Measurements from ENCODE around the gene KIF26A. TPM values are rescaled to one million over a fixed set of nuclear protein-coding genes. Genes with fewer than 3 reads are reported as not detected.

The KIF26A gene
- total RNA-seq, 2 experiments from 2014 or later: 0.21 to 0.28 TPM

GRCh38 chr14:104171029-104171697 lies 32.8 kb downstream of the KIF26A start:
- no peak for DNase-seq
- H3K36me3 Mint-ChIP-seq (ENCODE audit: low read depth): no peaks in the 10 kb centered on the region
- ChIA-PET CTCF (no interaction called here), POLR2A (no interaction called here)
- no peaks in the 10 kb centered on the region for H3K9me3 Mint-ChIP-seq (ENCODE audit: low read depth)
- no peaks in the 10 kb centered on the region for H3K4me1 Mint-ChIP-seq
- H3K4me3 Mint-ChIP-seq: no peak overlapping the region
- ATAC-seq: no peak
- no peak overlapping the region for H3K27ac Mint-ChIP-seq
- no peaks in the 10 kb centered on the region for H3K27me3 Mint-ChIP-seq
- intact Hi-C loops (cut with DNase I, micrococcal nuclease): no loop called here

GRCh38 chr14:104171895-104172294 lies 33.5 kb downstream of the KIF26A start:
- ATAC-seq (no peak), DNase-seq (no peak)
- Mint-ChIP-seq H3K9me3 (ENCODE audit: low read depth) (no peaks in the 10 kb centered on the region), H3K27ac (no peak overlapping the region), H3K36me3 (ENCODE audit: low read depth) (no peaks in the 10 kb centered on the region), H3K4me1 (no peaks in the 10 kb centered on the region), H3K27me3 (no peaks in the 10 kb centered on the region), H3K4me3 (no peak overlapping the region)
- intact Hi-C loops (cut with DNase I, micrococcal nuclease): no loop called here
- ChIA-PET POLR2A (no interaction called here), CTCF (no interaction called here)

DNA sequence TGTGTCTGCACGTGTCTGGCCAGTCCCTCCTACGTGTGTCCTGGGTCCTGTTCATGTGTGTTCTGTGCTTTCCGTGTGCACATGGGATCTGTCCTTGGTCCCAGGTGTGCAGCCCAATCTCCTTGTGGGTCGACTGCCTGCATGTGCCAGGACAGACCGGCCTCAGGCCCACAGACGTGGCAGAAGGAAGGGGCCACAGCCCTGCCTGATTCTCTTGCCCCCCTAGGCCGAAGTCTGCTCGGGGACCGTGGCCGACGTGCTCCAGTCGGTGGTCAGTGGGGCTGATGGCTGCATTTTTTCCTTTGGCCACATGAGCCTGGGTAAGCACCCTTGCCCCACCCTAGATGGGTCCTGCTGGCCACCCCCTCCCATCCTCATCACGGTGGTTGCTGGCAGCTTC lies 34.0 kb downstream of the KIF26A start:
- Mint-ChIP-seq H3K4me1 (no peaks in the 10 kb centered on the region), H3K36me3 (ENCODE audit: low read depth) (no peaks in the 10 kb centered on the region), H3K27ac (no peak overlapping the region), H3K27me3 (no peaks in the 10 kb centered on the region), H3K9me3 (ENCODE audit: low read depth) (no peaks in the 10 kb centered on the region), H3K4me3 (no peak overlapping the region)
- ATAC-seq (no peak), DNase-seq (no peak)
- POLR2A ChIA-PET: no interaction called here
- CTCF ChIA-PET: no interaction called here
- intact Hi-C loops (cut with DNase I, micrococcal nuclease): no loop called here

GRCh38 chr14:104172880-104173279 lies 34.5 kb downstream of the KIF26A start:
- H3K36me3 Mint-ChIP-seq (ENCODE audit: low read depth): no peaks in the 10 kb centered on the region
- no peaks in the 10 kb centered on the region for H3K9me3 Mint-ChIP-seq (ENCODE audit: low read depth)

GRCh38 chr14:104174051-104174450 lies 35.7 kb downstream of the KIF26A start:
- H3K27me3 Mint-ChIP-seq: no peaks in the 10 kb centered on the region
- no peaks in the 10 kb centered on the region for H3K4me1 Mint-ChIP-seq
- H3K36me3 Mint-ChIP-seq (ENCODE audit: low read depth): no peaks in the 10 kb centered on the region
- ATAC-seq (no peak), DNase-seq (no peak)
- H3K27ac Mint-ChIP-seq: no peak overlapping the region
- H3K9me3 Mint-ChIP-seq (ENCODE audit: low read depth): no peaks in the 10 kb centered on the region
- H3K4me3 Mint-ChIP-seq: no peak overlapping the region
- ChIA-PET POLR2A (no interaction called here), CTCF (no interaction called here)
- intact Hi-C loops (cut with DNase I, micrococcal nuclease): loop anchor here in 1 of 2 experiments (2.0 kb wide), 1 partner anchor 61 kb away; no protein-coding TSS in a partner anchor

More at GRCh38 chr14:104172880-104173279, 34.5 kb downstream of the KIF26A start:
- DNase-seq (no peak), ATAC-seq (no peak)
- POLR2A ChIA-PET: no interaction called here
- no peaks in the 10 kb centered on the region for H3K4me1 Mint-ChIP-seq
- H3K27ac Mint-ChIP-seq: no peak overlapping the region
- CTCF ChIA-PET: no interaction called here
- H3K4me3 Mint-ChIP-seq: no peak overlapping the region
- H3K27me3 Mint-ChIP-seq: no peaks in the 10 kb centered on the region
- intact Hi-C loops (cut with DNase I, micrococcal nuclease): no loop called here

- Mint-ChIP-seq H3K27me3 (no peaks in the 10 kb centered on the region), H3K9me3 (ENCODE audit: low read depth) (no peaks in the 10 kb centered on the region), H3K36me3 (ENCODE audit: low read depth) (no peaks in the 10 kb centered on the region), H3K4me3 (no peak overlapping the region), H3K4me1 (no peaks in the 10 kb centered on the region), H3K27ac (no peak overlapping the region)
- intact Hi-C loops (cut with DNase I, micrococcal nuclease): loop anchor here in 1 of 2 experiments (2.0 kb wide), 1 partner anchor 62 kb away; no protein-coding TSS in a partner anchor
- ATAC-seq (no peak), DNase-seq (no peak)
- ChIA-PET POLR2A (no interaction called here), CTCF (no interaction called here)
Observed at GRCh38 chr14:104175041-104175440, 36.7 kb downstream of the KIF26A start.

GRCh38 chr14:104175811-104176210 lies 37.4 kb downstream of the KIF26A start:
- H3K4me3 Mint-ChIP-seq: no peak overlapping the region
- H3K4me1 Mint-ChIP-seq: no peaks in the 10 kb centered on the region
- H3K27me3 Mint-ChIP-seq: no peaks in the 10 kb centered on the region
- DNase-seq (no peak), ATAC-seq (no peak)
- H3K27ac Mint-ChIP-seq: no peak overlapping the region
- intact Hi-C loops (cut with DNase I, micrococcal nuclease): loop anchor here in 1 of 2 experiments (2.0 kb wide), 1 partner anchor 63 kb away; no protein-coding TSS in a partner anchor
- ChIA-PET POLR2A (no interaction called here), CTCF (interaction anchor here (0.5 kb wide), 1 partner anchor 395 kb away, joined by 3 read pairs; no protein-coding TSS in a partner anchor)
- no peaks in the 10 kb centered on the region for H3K36me3 Mint-ChIP-seq (ENCODE audit: low read depth)
- H3K9me3 Mint-ChIP-seq (ENCODE audit: low read depth): no peaks in the 10 kb centered on the region

DNA sequence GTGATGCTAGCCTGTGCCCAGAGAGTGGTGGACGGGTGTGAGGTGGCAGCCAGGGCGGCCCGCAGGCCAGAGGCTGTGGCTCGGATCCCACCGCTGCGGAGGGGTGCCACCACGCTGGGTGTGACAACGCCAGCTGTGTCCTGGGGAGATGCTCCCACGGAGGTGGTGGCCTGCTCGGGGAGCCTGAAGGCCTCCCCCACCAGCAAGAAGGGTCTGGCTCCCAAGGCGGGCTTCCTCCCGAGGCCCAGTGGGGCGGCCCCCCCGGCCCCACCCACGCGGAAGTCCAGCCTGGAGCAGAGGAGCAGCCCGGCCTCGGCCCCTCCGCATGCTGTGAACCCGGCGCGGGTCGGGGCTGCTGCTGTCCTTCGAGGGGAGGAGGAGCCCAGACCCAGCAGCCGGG lies 38.2 kb downstream of the KIF26A start:
- ChIA-PET CTCF (no interaction called here), POLR2A (no interaction called here)
- H3K36me3 Mint-ChIP-seq (ENCODE audit: low read depth): no peaks in the 10 kb centered on the region
- no peak overlapping the region for H3K4me3 Mint-ChIP-seq
- H3K27ac Mint-ChIP-seq: no peak overlapping the region
- no peaks in the 10 kb centered on the region for H3K4me1 Mint-ChIP-seq
- ATAC-seq (no peak), DNase-seq (no peak)
- intact Hi-C loops (cut with DNase I, micrococcal nuclease): no loop called here
- H3K9me3 Mint-ChIP-seq (ENCODE audit: low read depth): no peaks in the 10 kb centered on the region
- H3K27me3 Mint-ChIP-seq: no peaks in the 10 kb centered on the region

GRCh38 chr14:104177411-104177810 lies 39.0 kb downstream of the KIF26A start:
- no peaks in the 10 kb centered on the region for H3K27me3 Mint-ChIP-seq
- POLR2A ChIA-PET: no interaction called here
- no peak for DNase-seq
- no peak for ATAC-seq
- no peaks in the 10 kb centered on the region for H3K4me1 Mint-ChIP-seq
- intact Hi-C loops (cut with DNase I, micrococcal nuclease): no loop called here
- CTCF ChIA-PET: no interaction called here
- no peak overlapping the region for H3K4me3 Mint-ChIP-seq
- H3K27ac Mint-ChIP-seq: no peak overlapping the region
- H3K9me3 Mint-ChIP-seq (ENCODE audit: low read depth): no peaks in the 10 kb centered on the region
- no peaks in the 10 kb centered on the region for H3K36me3 Mint-ChIP-seq (ENCODE audit: low read depth)

DNA sequence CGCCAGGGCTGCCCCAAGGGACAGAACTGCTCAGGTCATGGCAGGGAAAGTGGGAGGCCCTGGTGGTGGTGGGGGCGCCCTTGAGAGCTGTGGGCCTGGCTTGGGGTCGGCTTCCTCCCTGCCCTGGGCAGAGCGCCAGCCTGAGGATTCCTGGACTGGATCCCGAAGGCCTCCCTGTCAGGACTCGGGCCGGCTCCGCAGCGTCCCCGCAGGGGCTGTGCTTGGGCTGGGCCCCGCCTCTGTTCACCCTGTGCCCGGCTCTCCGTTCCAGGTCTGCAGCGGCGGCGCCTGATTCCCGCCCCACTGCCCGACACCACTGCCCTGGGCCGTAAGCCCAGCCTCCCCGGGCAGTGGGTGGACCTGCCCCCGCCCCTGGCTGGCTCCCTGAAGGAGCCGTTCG lies 39.9 kb downstream of the KIF26A start:
- no peaks in the 10 kb centered on the region for H3K27me3 Mint-ChIP-seq
- no peak overlapping the region for H3K4me3 Mint-ChIP-seq
- H3K27ac Mint-ChIP-seq: no peak overlapping the region
- ChIA-PET POLR2A (no interaction called here), CTCF (no interaction called here)
- intact Hi-C loops (cut with DNase I, micrococcal nuclease): no loop called here
- DNase-seq (no peak), ATAC-seq (no peak)
- no peaks in the 10 kb centered on the region for H3K36me3 Mint-ChIP-seq (ENCODE audit: low read depth)
- H3K4me1 Mint-ChIP-seq: no peaks in the 10 kb centered on the region
- no peaks in the 10 kb centered on the region for H3K9me3 Mint-ChIP-seq (ENCODE audit: low read depth)

DNA sequence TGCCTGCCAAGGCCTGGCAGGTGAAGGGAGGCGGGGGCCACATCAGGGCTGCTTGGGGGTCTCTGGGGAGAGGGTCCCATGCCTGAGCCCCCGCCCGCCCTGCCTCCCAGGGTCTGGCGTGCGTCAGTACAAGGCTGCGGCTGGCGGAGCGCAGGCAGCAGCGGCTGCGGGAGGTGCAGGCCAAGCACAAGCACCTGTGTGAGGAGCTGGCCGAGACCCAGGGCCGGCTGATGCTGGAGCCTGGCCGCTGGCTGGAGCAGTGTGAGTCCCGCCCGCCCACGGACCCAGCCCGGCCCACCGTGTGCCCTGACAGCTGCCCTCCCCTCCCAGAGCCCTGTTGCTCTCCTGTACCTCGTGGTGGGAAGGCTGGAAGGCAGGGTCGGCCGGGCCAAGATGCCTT lies 40.7 kb downstream of the KIF26A start:
- Mint-ChIP-seq H3K27ac (no peak overlapping the region), H3K27me3 (no peaks in the 10 kb centered on the region), H3K4me3 (no peak overlapping the region), H3K36me3 (ENCODE audit: low read depth) (no peaks in the 10 kb centered on the region), H3K9me3 (ENCODE audit: low read depth) (no peaks in the 10 kb centered on the region), H3K4me1 (no peaks in the 10 kb centered on the region)
- DNase-seq: no peak
- ATAC-seq: no peak
- intact Hi-C loops (cut with DNase I, micrococcal nuclease): no loop called here
- POLR2A ChIA-PET: no interaction called here
- CTCF ChIA-PET: no interaction called here

- Mint-ChIP-seq H3K36me3 (ENCODE audit: low read depth) (no peaks in the 10 kb centered on the region), H3K9me3 (ENCODE audit: low read depth) (no peaks in the 10 kb centered on the region), H3K4me3 (no peak overlapping the region), H3K27me3 (no peaks in the 10 kb centered on the region), H3K4me1 (no peaks in the 10 kb centered on the region), H3K27ac (no peak overlapping the region)
- intact Hi-C loops (cut with DNase I, micrococcal nuclease): no loop called here
- no peak for DNase-seq
- no peak for ATAC-seq
- ChIA-PET POLR2A (no interaction called here), CTCF (no interaction called here)
Observed at GRCh38 chr14:104179564-104180129, 41.3 kb downstream of the KIF26A start.

Measured in activated CD4-positive, alpha-beta T cell treated with anti-CD3 and anti-CD28 coated beads for 36 hours (primary cell).